Activated naive CD4-positive, alpha-beta T cell treated with anti-CD3 and anti-CD28 coated beads, Interleukin-2, amount 50 U/mL, for 16 hours (primary cell): ENCODE results near the gene HDAC4.

Source experiments
- DNase-seq: peaks from one replicate; pipeline ENCODE4 v3.0.0-alpha.2; 2020

HDAC4 gene

DNA sequence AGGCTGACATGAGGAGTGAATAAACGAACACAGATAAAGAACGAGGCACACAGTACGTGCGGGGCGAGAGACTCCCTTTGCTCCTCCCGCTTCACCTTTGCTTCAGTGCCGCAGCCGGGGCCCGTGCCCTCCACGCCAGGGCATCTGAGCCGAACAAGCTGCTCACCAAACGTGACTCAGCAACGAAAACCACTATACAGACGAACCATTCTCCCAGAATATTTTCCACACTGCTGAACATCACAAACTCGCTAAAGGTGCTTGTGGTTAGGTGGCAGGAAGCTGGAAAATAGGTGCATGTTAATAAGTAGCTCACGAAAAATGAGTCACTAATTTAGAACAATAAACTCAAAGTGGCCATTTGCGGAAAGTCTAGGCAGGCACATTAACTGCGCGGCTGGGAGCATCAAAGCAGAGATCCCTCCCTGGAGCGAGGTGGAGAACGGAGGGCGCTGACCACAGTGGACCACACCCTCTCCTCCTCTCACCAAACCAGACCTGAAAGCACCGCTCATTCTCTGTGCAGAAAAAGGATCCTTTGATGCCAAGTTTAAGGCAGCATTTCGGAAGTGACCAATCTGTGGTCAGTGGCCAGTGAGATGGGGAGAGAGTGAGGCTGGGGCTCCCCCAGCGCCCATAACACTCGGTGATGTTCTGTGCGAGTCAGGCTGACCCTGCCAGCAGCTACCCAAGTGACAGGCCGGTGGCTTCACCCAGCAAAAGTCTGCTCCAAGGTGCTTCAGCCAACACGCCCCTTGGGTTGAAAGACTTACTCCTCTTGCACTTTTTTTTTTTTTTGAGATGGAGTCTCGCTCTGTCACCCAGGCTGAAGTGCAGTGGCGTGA lies 153.2 kb downstream of the HDAC4 start:
- no peak for DNase-seq

GRCh38 chr2:239246723-239247122 lies 154.1 kb downstream of the HDAC4 start:
- no peak for DNase-seq

- DNase-seq, result no peak
Measured at GRCh38 chr2:239245872-239246721, 154.7 kb downstream of the HDAC4 start.

DNA sequence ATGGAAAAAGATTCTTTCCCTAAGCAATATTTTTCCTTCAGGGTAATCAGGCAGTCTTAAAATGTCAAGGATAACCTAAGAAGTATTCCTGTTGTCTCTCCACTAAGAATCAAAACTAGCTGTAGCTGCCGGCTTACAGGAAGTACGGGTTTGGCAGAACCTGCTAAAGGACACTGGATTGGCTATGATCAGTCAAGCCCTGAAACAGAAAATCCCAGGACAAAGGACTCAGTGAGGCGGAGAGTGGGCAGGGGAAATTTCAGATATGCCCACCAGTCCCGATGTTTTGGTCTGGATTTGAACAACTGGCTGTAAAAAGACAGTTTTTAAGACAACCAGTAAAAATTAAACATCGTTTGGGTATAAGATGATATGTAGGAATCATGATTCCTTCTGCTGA lies 155.7 kb downstream of the HDAC4 start:
- no peak for DNase-seq

DNA sequence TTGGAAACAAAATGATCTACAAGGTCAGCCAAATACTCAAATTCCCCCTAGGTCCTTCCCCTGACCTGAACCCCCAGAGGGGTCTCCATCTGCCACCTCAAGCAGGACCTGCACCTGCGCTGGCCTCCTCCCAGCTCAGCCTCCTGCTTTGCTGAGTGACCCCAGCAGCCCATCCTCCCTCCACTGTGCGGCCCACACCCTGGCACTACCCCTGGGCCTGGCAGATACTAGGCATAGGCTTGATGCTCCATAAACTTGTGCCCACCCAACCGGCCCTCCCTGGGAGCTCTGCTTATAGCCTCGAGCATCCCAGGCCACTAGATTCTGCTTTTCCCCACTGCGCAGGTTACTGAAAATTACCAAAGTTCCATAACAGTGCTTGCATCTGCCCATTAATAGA lies 156.2 kb downstream of the HDAC4 start:
- no peak for DNase-seq

GRCh38 chr2:239241431-239241960 lies 159.3 kb downstream of the HDAC4 start:
- DNase-seq, result no peak

GRCh38 chr2:239240414-239240881 lies 160.4 kb downstream of the HDAC4 start:
- no peak for DNase-seq

GRCh38 chr2:239239607-239240413 lies 161.0 kb downstream of the HDAC4 start:
- no peak for DNase-seq

GRCh38 chr2:239238839-239239606 lies 161.8 kb downstream of the HDAC4 start:
- DNase-seq, result no peak

DNA sequence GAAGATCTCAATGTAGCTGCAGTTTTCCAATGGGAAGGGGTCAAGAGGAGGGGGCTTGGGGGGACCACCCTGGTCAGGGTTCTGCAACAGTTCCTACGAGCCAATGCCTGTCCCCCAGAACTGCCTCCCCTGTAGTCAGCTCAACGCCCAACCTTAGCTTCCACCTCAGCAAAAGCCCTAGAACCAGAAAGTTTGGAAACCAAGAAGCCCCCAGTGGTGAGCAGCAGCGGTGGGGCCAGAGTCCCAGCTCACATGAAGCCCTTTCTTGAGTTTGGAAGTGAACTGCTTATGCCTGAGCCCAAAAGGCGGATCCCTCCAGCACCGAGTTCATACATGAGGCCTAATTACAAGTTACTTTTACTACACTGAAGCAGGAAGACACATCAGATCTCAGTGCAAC lies 162.4 kb downstream of the HDAC4 start:
- DNase-seq, result no peak

DNA sequence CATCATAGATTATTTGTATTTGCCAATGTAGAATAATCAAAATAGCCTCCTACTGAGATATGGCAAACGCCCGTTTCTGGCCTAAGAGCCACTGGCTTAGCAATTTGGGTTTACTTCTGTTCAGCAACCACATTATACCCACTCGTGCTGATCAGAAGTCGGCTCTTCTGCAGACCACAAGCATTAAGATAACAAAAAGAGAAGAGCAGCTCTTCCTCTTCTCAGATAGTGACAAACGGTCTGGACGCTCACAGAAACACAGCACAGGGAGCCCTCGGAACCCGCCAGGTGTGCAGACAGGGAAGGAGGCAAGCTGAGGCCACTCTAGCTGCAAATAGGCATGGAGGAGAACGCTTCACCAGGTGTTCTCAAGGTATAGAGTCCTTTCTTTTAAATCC lies 164.0 kb downstream of the HDAC4 start:
- DNase-seq, result no peak

- DNase-seq, result no peak
Measured at GRCh38 chr2:239236043-239236807, 164.6 kb downstream of the HDAC4 start.

DNA sequence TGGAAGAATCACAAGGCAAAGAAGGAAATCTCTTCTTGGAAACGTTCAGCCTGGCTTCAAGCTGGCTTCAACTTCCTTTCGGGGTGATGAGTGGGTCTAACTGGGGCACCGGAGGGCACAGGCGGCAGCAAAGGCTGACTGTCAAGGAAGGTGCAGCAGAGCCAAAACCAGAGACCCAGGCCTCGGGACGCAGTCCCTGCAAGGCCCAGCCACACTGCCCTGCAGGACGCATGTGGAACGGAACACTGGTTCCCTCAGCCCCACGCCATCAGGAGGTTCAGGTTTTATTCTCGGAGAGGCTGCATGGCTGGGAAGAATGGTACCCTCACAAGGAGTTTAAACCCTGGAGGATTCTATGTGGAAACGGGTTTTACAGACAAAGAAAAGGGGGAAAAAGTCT lies 165.5 kb downstream of the HDAC4 start:
- DNase-seq, result no peak

DNA sequence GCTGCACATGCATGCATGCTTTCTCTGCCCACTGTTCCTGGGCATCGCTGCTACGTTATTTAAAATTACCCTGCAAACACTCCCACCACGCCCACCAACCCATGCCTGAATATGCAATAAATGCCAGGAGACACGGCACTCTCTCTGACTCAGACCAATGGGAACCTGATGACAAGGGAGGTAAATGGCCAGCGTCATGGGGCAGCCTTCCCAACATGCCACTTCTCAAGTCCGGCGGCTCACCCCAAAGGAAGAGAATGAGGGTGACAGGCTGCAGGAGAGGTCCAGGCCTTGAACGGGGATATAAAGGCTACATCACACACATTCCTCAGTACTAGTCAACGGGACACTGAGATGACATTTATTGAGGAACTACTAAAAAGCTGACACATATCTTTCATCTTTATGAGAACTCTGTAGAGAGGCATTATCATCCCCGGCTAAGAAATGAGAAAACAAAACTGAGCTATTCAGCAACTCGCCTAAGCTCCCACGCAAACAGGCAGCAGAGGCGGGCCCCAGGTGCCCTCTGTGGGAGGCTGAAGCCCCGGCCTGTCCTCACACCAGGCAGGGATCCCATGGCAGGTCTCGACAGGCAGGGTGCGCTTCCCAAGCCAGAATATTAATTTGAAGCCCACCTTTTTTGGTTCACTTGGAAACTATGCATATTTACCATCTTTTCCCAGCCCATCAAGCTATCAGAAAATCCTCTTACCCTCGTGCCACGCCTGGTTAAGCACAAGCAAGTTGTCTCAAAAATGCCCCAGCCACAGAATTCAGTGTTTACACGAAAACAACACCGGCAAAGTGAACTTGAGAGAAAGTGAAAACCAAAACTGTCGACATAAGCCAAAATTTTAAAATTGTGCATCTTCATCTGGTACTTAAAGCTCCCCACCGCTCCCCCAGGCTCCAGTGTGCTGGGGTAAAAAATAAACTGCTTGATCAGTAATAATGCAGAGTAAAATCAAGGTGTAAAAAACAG lies 166.3 kb downstream of the HDAC4 start:
- no peak for DNase-seq

DNA sequence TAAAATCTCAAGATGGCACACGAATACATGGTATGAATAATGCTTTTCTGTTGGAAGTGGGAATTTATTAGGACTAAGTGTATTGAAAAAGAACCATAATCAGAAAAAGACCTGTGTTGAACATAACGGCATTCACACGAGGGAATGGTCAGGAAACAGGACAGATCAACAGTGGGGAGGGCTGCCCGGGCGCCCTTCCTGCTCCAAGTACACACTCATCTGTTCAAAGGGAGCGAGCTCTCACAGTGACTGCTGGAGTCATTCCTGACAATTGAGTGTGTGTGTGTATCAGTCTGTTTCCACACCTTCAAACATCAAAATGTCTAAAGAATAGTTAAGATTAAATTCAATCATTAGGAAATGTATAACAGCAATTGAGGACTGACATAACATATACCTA lies 167.2 kb downstream of the HDAC4 start:
- DNase-seq, result no peak

DNA sequence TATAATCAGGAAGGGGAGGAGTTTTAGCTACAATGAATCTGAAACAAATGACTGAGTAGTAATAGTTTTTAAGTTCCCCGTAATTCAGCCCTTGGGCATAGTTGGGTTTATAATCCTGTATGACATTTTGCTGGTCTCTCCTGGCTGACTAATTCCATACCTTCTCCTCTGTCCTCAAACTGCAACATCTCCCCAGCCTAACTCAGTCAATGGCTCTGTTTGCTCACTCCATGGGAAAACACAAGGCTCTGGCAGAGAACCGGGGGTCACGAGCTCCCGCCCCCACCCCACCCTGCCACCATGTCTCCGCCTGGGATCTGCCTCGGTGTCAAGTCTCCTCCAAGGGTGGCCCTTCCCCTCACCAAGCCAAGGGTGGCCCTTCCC lies 168.6 kb downstream of the HDAC4 start:
- no peak for DNase-seq

- DNase-seq, result no peak
Measured at GRCh38 chr2:239231231-239232194, 169.3 kb downstream of the HDAC4 start.

GRCh38 chr2:239230318-239231052 lies 170.3 kb downstream of the HDAC4 start:
- no peak for DNase-seq
